ENCODE measurements around the gene LBP. TPM values are rescaled to one million over a fixed set of nuclear protein-coding genes. Genes with fewer than 3 reads are reported as not detected.

LBP gene
- total and polyA plus RNA-seq, 8 donors = 0.16 to 1.9 (median 0.30) TPM; not detected in 3

DNA sequence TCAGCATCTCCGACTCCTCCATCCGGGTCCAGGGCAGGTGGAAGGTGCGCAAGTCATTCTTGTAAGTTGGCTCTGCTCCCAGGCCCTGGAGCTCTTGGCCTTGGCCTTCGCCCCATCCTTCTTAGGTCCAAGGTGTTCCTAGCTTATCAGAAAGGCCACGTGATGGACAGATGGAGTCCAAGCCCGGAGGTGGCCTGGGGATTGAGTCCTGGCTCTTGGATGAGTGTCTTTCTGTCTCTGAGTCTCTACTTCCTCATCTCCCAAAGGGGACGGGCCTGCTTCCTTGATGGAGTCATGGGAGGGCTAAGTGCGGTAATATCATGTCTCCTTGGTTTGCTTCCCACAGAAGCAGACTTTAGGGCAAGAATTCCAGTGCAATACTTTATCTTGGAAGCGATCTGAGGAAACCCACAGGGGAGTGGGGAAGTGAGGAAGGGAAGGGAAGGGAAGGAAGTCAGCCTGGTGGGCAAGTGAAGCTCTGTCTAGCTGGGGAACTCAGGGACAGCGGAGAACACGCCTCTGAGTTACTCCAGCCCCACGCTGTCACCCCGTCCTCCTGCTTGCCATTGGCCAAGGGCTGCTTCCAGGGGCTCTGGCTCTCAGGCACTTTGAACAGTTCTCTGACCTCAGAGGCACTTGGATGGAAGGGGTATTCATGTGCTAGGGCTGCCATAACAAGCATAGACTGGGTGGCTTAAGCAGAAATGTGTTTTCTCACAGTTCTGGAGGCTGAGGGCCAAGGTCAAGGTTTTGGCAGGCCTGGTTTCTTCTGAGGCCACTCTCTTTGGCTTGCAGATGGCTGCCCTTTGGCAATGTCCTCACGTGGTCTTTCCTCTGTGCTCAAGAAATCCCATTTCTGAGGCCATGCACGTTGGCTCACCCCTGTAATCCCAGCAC is 4.8 kb downstream of the LBP start:
- ATAC-seq = peak in 2 of 4 donors; percentile 19 to 50
- Histone ChIP-seq H3K9me3 (no peaks in the 10 kb centered on the region), H3K4me1 (no peaks in the 10 kb centered on the region), H3K36me3 (no peaks in the 10 kb centered on the region), H3K27me3 (no peaks in the 10 kb centered on the region), H3K4me3 (no peak overlapping the region), H3K27ac (no peak overlapping the region)
- intact Hi-C loops (cut with DNase I) = no loop called here
- no peak for FAIRE-seq
- no peak for DNase-seq
- whole genome bisulfite sequencing, 2 donors = 64 to 66% methylated on average over 15 of the region's 15 CpGs
- TF ChIP-seq, protein P1, sequence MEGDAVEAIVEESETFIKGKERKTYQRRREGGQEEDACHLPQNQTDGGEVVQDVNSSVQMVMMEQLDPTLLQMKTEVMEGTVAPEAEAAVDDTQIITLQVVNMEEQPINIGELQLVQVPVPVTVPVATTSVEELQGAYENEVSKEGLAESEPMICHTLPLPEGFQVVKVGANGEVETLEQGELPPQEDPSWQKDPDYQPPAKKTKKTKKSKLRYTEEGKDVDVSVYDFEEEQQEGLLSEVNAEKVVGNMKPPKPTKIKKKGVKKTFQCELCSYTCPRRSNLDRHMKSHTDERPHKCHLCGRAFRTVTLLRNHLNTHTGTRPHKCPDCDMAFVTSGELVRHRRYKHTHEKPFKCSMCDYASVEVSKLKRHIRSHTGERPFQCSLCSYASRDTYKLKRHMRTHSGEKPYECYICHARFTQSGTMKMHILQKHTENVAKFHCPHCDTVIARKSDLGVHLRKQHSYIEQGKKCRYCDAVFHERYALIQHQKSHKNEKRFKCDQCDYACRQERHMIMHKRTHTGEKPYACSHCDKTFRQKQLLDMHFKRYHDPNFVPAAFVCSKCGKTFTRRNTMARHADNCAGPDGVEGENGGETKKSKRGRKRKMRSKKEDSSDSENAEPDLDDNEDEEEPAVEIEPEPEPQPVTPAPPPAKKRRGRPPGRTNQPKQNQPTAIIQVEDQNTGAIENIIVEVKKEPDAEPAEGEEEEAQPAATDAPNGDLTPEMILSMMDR (IDR thresholded peaks at IDR 0.05) = no peak

DNA sequence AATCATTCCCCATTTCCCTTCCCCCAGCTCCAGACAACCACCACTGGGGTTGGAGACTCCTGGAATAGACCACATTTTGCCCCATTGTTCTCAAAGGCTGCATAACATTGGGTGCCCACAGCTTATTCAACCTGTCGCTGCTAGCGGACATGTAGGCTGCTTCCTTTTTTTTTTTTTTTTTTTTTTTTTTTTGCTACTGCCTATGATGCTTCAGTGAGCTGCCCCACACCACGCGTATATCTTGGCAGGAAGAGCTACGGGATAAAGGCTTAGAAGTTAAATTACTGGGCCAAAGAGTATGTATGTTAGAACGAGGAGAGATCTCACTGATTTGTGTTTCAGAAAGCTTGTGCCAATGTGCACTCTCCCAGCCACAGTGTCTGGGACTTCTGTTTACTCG is 7.0 kb downstream of the LBP start:
- TF ChIP-seq, protein P1 (IDR thresholded peaks at IDR 0.05) = no peak
- H3K27ac ChIP-seq = no peak overlapping the region
- DNase-seq = no peak
- WGBS, 2 donors = 63 to 69% methylated on average over 7 of the region's 7 CpGs
- intact Hi-C loops (cut with DNase I) = no loop called here
- FAIRE-seq = no peak
- H3K4me3 ChIP-seq = no peak overlapping the region
- H3K4me1 ChIP-seq = no peaks in the 10 kb centered on the region
- ATAC-seq = no peak
- H3K9me3 ChIP-seq = no peaks in the 10 kb centered on the region
- no peaks in the 10 kb centered on the region for H3K36me3 ChIP-seq
- H3K27me3 ChIP-seq = no peaks in the 10 kb centered on the region

DNA sequence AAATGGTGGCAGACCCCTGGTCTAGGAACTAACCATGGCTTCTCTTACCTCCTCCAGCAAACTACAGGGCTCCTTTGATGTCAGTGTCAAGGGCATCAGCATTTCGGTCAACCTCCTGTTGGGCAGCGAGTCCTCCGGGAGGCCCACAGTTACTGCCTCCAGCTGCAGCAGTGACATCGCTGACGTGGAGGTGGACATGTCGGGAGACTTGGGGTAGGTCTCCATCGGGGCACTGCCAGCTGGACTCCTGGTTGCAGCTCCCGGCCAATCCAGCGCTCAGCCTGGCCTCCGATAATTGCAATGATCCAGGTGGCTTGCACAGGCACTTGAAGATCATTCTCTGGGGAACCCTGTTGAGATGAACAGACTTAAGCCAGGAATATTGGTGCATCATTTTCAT is 7.9 kb downstream of the LBP start:
- Histone ChIP-seq H3K4me3 (no peak overlapping the region), H3K9me3 (no peaks in the 10 kb centered on the region), H3K36me3 (no peaks in the 10 kb centered on the region), H3K27ac (no peak overlapping the region), H3K27me3 (no peaks in the 10 kb centered on the region), H3K4me1 (no peaks in the 10 kb centered on the region)
- 86 to 88% methylated on average over 10 of the region's 10 CpGs for WGBS, 2 donors
- intact Hi-C loops (cut with DNase I) = no loop called here
- FAIRE-seq = no peak
- no peak for DNase-seq
- ATAC-seq = no peak
- TF ChIP-seq, protein P1 (IDR thresholded peaks at IDR 0.05) = no peak

DNA sequence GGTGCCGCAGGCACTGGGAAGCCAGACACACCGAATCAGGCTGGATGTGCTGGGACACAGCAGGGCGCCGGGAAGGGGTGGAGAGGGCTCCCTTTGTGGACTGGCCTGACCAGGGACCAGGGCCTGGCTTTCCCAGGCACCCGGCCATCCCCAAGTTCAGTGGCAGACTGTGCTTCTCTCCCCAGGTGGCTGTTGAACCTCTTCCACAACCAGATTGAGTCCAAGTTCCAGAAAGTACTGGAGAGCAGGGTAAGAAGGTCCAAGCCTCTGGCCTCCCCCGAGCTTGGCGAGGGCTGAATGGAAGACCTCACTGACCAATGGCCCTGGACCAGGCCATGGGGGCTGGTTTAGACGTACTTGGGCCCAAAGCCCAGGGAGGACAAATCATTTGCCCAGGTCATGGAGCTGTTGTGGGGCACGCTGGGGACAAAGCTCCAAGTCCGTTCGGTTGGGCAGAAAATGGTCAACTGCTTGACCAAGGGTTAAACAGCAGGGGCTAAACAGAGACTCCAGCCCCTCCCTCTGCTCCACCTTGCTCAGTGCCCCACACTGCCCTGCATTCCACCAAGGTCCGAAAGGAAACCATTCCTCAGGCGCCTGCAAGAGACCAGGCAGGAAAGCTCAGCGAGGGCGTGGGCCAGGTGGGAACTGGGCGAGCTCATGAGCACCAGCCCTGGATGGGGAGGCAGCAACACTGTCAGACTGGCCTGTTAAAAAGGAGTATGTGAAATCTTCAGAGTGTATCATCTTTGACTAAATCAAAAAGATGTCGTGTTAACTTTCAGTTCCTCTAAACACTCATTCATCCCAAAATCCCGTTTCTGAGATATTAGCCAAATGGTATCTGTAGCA is 9.1 kb downstream of the LBP start:
- TF ChIP-seq, protein P1 (IDR thresholded peaks at IDR 0.05) = no peak
- FAIRE-seq (no peak), ATAC-seq (no peak), DNase-seq (no peak)
- no peaks in the 10 kb centered on the region for H3K9me3 ChIP-seq
- H3K4me1 ChIP-seq = no peaks in the 10 kb centered on the region
- no peak overlapping the region for H3K27ac ChIP-seq
- 79 to 83% methylated on average over 18 of the region's 18 CpGs for WGBS, 2 donors
- no peak overlapping the region for H3K4me3 ChIP-seq
- no peaks in the 10 kb centered on the region for H3K27me3 ChIP-seq
- no peaks in the 10 kb centered on the region for H3K36me3 ChIP-seq
- intact Hi-C loops (cut with DNase I) = no loop called here
